IPS DF 4.7 (cell line): ENCODE measurements around the gene ARHGAP24.

Source experiments
- DNase-seq: peaks from one replicate; pipeline ENCODE4 v3.0.0-alpha.2; 2013; ENCODE audit warnings: low spot score; ENCODE audit errors: extremely low read depth

Gene ARHGAP24

GRCh38 chr4:85736571-85736970, 261.6 kb downstream of the ARHGAP24 start:
- DNase-seq: no peak

- no peak for DNase-seq
These were observed 262.3 kb downstream of the ARHGAP24 start for GRCh38 chr4:85737254-85737653.

- no peak for DNase-seq
These were observed 263.8 kb downstream of the ARHGAP24 start for GRCh38 chr4:85738721-85739120.

- no peak for DNase-seq
These were observed 265.5 kb downstream of the ARHGAP24 start for GRCh38 chr4:85740431-85740861.

GRCh38 chr4:85741381-85741780, 266.4 kb downstream of the ARHGAP24 start:
- DNase-seq: no peak

GRCh38 chr4:85741921-85742591, 267.1 kb downstream of the ARHGAP24 start:
- DNase-seq: no peak

GRCh38 chr4:85744950-85745349, 270.0 kb downstream of the ARHGAP24 start:
- DNase-seq: no peak

- DNase-seq: no peak
These were observed 271.0 kb downstream of the ARHGAP24 start for GRCh38 chr4:85745939-85746338.

GRCh38 chr4:85747882-85748491, 273.0 kb downstream of the ARHGAP24 start:
- no peak for DNase-seq

GRCh38 chr4:85748654-85749053, 273.7 kb downstream of the ARHGAP24 start:
- DNase-seq: no peak

- no peak for DNase-seq
These were observed 276.9 kb downstream of the ARHGAP24 start for GRCh38 chr4:85751866-85752265.

GRCh38 chr4:85755285-85755684, 280.3 kb downstream of the ARHGAP24 start:
- no peak for DNase-seq

GRCh38 chr4:85756938-85757337, 282.0 kb downstream of the ARHGAP24 start:
- no peak for DNase-seq

GRCh38 chr4:85759388-85759787, 284.4 kb downstream of the ARHGAP24 start:
- DNase-seq: no peak

GRCh38 chr4:85760511-85760910, 285.6 kb downstream of the ARHGAP24 start:
- DNase-seq: no peak

- no peak for DNase-seq
These were observed 287.0 kb downstream of the ARHGAP24 start for GRCh38 chr4:85761803-85762528.

- DNase-seq: no peak
These were observed 287.6 kb downstream of the ARHGAP24 start for GRCh38 chr4:85762529-85762871.

GRCh38 chr4:85763202-85763601, 288.3 kb downstream of the ARHGAP24 start:
- DNase-seq: no peak

- no peak for DNase-seq
These were observed 292.7 kb downstream of the ARHGAP24 start for GRCh38 chr4:85767649-85768048.

- no peak for DNase-seq
These were observed 294.1 kb downstream of the ARHGAP24 start for GRCh38 chr4:85769009-85769408.

GRCh38 chr4:85772470-85772869, 297.5 kb downstream of the ARHGAP24 start:
- DNase-seq: no peak

GRCh38 chr4:85773372-85773771, 298.4 kb downstream of the ARHGAP24 start:
- DNase-seq: no peak

GRCh38 chr4:85774000-85774399, 299.1 kb downstream of the ARHGAP24 start:
- no peak for DNase-seq
